Left renal cortex interstitium (tissue), 4 donors: ENCODE measurements around the gene MAP2K5. TPM values are rescaled to one million over a fixed set of nuclear protein-coding genes. Genes with fewer than 3 reads are reported as not detected.

Experiments used
- DNase-seq, 4 donors: peaks; one replicate each; pipeline ENCODE4 v3.0.0-alpha.2; 2013; ENCODE audit warnings: low read depth in 4 of 4, low spot score in 2 of 4, missing footprints in 1 of 4
- polyA plus RNA-seq, 4 donors: library from polyadenylated mRNA; unstranded; fragments of 120-200 nt; gene quantifications; one replicate each; pipeline ENCODE4 v1.2.1, GENCODE V29; 2013; ENCODE audit not compliant: insufficient read length in 4 of 4

The MAP2K5 gene
- polyA plus RNA-seq, 4 donors: 18.0 to 22.6 (median 20.6) TPM

DNA sequence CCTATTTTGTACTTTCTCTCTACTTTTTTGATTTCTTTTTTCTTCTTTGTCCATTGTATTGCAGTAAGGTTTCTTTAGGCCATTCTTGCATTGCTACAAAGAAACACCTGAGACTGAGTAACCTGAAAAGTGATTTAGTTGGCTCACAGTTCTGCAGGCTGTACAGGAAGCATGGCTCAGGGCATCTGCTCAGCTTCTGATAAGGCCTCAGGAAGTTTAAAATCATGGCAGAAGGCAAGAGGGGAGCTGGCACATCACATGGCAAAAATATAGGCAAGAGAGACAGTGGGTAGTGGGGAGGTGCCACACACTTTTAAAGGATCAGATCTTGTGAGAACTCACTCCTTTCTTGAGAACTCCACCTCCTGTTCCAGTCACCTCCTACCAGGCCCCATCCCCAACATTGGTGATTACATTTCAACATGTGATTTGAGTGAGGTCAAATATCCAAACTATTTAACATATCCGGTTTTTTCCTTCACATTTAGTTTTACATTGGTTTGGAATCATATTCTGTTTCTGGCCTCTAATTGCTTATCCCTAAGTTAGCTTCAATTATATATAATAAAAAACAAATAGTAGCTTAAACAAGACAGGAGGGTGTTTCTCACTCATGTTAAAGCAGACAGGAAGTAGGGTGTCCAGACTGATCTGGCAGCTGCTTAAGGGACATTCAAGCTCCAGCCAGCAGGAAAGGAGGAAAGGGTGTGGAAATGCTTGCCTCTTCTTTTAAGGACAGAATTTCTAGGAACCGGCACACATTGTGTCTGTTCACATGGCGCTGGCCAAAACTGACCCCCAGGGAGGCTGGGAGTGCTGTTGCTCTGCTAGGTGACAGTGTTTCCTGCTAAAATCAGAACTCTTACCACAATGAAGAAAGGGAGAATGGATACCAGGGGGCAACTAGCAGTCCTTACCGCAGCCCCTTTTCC is 254.0 kb downstream of the MAP2K5 start:
- no peak for DNase-seq

DNA sequence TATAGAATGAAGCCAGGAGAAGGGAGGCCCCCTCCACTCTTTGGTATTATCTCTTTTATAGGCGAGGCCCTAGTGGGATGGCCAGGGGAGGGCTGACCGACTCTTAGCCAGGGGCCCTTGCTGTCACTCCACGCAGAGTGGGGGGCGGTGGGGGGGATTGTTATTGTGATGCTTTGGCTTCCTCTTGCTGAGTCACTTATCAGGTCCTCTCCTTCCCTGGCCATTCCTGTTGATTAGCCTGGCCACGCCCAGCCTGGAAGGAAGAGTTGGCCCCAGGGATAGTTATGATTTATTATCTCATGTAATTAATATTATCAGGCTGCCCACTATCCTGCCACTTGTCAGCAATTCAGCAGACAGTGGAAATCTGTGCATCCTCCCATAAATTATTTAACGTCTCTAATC is 257.3 kb downstream of the MAP2K5 start:
- DNase-seq: no peak

DNA sequence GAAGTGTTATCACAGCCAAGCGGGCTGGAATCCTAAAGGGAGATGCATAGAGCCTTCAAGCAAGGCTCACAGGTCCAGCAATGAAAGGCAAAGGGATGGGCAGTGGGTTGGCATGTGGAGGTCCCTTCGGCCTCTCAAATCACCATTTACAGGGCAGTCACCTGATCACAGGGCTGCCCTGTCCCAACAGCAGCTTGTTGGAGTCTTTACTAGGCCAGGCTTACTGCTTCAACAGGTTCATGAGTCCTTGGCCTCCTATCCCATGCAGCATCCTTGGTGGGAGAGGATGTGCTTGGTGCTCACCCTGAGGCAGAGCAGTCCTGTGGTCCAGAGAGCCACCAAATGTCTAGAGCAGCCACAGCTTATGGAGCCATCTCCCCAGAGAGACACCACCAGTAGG is 258.6 kb downstream of the MAP2K5 start:
- DNase-seq: no peak

DNA sequence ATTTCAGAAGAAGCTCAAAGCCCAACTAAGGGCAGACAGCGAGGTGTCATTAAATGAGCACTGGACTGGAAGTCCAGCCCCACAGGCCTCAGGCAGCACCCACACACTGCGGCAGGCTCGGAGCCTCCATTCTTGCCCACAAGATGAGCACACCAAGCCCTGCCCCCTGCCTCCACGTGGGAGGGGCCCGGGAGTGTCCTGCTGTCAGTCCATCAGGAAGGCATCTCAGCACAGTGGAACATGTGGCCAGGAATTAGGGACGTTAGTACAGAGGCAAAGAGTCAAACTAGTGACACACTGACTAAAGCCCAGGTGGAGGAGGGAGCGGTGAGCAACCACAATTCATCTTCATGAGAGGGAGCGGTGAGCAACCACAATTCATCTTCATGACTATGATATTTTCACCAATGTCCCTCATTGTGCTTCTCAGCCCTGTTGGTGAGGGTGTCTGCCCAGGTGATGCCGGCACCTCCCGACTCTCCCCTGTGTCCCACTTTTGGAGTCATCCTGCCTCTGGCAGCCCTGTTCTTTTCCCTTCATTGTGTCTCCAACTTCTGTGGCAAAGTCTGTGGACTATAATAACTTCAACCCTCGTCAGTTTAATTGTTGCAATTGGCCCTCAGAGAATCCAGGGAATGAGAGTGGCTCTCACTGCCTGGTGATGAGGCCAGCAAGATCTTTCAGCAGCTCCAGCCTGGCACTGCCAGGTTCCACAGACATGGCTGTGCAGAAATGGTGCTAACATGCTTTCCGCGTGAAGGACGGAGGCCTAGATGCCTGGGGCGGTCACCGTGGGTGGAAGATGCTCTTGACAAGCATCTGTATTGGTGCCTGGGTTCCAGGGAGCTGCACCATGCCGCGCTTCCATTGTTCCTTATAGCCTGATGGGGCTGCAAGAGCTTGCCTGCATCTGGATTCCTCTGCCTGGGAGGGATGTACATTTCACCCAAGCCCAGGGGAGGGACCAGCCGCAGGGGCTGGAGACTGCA is 259.7 kb downstream of the MAP2K5 start:
- no peak for DNase-seq

DNA sequence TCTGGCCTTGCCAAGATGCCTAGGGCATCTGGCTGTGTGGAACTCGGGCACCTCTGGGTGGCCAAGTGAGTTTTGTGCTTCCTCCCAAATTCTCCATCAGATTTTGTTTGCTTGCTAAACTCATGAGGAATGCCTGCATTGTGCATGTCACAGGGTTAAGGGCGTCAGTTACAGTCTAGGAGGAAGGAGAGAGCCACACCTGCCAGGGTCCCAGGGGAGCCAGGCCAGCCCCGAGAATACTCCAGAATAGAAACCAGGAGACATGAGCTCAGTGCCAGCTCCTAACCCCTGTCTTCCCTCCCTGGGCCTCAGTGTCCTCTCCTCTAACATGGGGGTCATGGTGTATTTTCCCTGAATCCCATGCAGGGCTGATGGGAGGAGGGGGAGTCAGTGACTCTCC is 260.8 kb downstream of the MAP2K5 start:
- DNase-seq: no peak

DNA sequence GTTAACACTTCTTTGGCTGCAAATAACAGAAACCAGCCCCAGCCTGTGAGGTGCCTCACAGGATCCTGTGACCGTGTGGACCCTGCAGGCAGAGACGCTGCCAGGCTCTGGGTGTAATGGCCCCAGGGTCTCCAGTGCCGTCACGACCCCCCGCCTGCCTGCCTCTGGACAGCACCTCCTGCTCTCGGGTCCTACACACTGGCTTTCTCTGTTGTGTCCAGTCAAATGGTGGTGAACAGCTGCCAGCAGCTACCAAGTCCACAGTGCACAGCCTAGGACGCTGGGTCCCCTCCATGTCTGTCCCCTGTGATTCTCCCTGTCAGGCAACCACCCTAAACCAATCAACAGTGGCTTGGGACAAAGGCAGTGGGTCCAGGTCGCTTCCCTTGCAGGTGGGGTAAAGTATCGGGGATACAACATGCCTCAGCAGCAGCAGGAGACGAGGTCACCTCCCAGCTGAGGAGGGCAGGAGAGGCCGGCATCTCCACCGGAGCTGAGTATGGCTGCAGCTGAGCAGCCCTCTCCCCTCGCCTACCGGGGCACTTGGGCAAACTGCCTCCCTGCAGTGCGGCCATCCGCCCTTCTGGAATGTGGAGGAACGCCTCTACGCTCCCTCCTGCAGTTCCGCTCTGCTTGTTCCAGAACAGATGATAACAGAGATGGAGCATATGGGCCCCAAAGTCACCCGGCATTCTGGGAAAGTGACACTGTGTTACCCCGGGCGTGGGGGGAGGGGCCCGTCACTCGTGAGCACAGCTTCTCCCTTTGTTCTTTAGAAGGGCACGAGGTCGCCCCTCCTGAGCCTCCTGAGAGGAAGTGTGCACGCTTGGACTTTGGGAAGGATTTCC is 261.7 kb downstream of the MAP2K5 start:
- no peak for DNase-seq

DNA sequence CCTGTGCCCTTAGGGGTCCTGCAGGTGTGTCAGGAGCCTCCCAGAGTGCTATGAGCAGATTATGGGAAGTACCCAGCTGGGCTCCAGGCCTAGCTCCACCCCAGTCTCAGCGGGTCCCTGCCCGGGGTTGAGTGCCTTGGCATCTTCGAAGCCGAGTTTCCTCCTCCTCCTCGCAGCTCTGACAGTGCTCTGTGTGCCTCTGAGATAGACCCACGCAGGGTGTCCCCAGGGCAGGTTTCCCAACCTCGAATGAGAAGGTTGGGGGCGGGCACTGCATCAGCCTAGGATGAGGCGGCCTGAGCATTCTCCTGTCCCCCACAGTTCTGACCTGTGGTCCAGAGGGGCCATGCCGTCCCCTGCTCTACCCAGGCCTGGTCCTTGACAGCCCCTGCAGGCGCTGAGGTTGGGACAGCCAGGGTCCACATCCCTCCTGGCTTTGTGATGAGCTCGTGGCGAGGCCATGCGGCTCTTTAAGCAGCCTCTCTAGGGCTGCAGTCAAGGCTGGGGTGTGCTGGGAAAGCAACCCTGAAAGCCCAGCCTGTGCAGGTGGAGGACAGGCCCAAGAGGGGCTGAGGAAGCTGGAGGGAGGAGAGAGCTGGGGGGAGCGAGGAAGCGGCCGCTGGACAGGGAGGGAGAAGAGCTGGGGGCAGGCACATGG is 262.6 kb downstream of the MAP2K5 start:
- no peak for DNase-seq

DNA sequence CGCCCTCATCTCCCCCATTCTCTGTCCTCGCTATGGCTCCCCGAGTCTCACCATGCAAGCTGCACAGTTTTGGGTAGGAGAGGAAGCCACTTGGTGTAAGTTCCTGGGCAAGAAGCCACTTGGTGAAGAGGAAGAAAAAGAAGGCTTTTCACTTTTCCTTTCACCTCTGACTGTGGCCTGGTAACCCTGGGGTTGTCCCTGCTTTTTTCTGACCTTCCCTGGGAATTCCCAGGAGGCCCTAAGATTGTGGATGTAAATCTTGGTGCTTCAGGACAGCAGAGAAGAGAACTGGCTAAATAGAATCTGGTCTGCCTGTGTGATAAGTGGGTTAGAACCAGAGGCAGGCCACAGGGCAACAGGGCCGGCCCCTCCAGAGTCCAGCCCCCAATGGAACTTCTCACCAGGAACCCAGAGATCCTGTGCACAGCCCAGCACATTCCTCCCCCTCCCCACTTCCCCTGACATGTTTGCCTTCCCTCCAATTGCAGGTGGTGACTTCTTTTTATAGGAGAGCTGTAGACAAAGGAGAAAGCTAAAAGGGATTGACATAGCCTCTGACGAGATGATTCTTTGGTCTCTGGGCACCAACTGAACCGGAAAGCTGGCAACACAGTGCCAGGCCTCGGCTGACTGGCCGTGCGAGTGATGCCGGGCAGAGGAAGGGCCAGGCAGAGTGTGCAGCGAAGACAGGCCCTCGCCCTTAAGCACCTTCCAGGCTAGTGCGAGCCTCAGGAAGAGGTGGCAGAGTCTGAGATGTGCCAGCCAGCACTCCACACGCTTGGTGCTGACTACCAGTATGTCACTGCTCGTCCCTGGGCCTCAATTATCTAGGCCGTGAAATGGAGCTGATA is 263.4 kb downstream of the MAP2K5 start:
- no peak for DNase-seq

DNA sequence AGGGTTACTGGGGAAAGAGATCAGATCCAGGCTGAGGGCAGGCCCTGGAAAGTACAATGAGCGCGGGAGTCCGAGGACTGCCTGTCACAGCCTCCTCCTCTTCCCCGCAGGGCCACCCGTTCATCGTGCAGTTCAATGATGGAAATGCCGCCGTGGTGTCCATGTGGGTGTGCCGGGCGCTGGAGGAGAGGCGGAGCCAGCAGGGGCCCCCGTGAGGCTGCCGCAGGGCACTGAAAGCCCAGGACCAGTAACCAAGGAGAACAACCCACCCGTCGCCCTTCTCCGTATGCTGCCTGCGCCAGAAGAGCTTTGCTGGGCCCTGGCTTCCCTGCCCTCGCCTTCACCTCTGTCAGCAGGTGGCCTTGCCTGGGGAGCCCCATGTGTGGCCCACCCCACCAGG is 264.0 kb downstream of the MAP2K5 start:
- no peak for DNase-seq

DNA sequence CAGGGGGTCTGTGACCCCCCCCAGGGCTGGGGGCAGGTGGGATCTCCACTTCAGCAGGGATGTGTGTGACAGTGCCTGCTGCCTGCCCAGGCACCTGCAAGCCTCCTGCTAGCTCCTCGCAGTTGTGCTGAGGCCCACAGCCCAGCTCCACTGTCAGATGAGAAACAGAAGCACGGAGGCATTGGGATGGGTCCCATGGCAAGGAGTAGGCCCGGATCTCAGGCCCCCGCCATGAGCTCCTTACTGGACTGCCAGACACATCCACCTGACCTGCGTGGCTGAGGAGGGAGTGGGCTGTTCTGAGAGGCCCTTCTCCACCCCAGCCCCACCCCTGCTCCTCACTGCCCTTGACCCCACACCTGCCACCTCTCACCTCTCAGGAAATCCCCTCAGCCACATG is 264.6 kb downstream of the MAP2K5 start:
- no peak for DNase-seq

DNA sequence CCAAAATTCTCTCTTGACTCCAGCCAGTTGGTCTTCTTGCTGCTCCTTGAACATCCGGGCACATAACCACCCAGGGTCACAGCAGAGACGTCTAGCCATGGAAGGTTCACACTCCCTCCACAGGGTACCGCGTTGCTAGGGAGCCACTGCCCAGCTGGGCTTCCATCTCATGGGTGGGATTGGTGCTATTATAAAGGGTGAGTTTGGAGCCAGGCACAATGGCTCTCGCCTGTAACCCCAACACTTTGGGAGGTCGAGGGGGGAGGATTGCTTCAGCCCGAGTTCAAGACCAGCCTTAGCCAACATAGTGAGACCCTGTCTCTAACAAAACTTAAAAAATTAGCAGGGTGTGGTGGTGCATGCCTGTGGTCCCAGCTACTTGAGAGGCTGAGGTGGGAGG is 265.3 kb downstream of the MAP2K5 start:
- no peak for DNase-seq

DNA sequence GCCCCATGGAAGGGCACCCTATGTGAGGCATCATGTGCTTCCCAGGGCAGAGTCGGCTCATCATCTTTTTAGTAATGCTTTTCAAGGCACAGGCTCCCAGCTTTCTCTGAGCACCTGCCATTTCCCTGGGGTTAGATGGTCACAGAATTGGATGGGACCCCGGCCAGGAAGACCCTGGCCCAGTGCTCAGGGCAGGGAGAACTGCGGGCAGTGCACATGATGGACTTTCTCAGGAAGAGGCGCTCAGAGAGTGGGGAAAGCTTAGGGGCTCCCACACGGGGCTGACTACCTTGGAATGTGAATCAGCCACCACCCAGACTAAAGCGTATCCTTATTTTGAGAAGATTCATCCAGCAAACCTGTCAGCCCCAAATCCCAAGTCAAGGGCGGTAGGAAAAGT is 266.3 kb downstream of the MAP2K5 start:
- no peak for DNase-seq

DNA sequence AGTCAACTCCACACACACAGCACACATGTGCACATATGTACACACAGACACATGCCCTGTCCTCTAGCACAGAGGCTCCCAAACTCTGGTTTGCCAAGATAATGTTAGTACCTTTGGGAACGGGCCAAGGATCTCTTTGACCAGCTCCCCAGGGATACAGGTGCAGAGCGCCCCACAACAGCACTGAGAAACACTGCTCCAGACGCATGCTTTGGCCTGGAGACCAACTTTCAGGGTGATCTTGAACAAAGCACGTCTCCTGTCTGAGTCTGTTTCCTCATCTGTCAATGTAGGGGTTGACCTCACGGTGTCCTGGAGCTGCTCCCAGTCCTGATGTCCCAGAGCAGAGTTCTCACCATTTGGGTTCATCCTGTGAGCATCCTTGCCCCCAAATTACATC is 266.9 kb downstream of the MAP2K5 start:
- no peak for DNase-seq

DNA sequence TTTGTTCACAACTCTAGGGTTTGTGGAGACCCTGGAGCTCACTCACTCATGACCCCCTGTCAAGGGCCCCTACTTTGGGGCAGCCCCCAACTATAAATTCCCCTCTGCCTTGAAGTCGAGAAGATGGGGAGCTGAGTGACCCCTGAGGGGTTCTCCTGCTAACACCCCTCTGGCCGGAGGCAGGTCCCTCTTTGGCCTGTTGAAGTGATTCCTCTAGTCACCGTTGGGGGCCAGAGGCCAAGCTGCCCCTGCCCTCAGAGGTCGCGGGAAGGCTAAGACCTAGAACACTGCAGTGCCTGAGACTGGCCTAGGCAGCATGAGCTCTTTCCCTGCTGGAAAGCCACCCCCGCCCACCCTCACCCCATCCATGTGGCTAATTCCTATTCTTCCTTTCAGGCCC is 267.4 kb downstream of the MAP2K5 start:
- no peak for DNase-seq

DNA sequence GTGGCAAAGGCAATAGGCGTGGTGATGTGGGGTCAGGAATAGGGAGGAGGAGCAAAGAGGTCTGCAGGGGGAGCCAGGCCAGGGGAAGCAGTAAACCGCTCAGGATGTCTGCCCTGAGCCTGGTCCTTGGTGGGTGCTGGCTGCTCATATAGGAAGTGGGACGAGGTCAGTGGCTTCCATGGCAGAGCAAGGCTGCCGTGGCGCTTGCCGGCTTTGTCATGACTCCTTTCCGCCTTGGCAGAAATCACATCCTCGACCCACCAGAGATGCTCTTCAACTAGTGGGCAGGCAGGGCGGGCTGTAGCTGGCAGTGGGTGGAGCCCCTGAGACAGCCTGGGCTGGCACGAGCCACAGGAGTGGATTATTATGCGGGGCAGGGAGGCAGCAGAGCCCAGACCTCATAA is 269.7 kb downstream of the MAP2K5 start:
- no peak for DNase-seq

DNA sequence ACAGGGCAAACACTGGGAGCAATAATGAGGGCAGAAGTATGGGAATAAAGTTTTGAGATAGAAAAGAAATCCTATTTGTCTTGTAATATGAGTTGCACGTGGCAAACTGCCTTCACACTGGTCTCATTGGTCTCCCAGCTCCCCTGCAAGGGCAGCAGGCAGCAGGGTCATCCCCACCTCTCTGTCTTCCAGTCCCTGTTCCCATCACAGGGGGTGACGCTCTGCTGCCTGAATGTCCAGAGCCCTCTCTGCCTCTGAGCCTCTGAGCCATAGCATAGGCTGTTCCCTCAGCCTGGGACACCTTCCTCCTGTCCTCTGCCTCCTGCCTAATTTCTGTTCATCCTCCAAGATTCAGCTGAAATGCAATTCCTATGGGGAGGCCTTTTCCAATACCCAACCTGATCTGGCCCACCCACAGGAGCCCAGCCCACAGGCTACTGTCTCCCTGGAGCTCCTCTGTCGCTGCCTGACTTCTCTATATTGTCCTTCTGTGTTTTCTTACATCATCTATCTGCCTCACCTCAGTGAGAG is 270.7 kb downstream of the MAP2K5 start:
- no peak for DNase-seq

DNA sequence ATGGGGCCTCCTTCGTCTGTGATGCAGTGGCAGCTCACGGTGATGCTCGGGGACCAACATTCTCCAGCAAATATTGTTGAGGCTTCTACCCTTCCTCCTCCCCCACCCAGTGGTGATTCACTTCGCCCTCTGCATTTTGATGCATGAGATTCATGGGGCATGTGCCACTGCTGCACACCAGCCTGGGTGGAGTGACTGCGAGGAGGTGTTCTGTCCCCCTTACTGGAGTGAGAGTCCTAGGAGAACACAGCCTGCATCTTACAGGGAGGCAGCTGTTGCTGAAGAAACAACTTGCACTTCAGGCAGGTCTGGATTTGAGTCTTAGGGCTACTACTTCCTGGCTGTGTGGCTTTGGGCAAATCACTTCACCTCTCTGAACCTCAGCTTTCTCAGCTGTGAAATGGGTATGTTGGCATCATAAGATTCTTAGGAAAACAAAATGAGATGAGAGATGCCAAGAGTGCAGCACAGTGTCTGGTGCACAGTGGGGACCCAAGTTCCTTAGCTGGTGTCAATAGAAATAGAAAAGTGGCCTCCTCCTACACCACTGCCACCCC is 272.6 kb downstream of the MAP2K5 start:
- no peak for DNase-seq

DNA sequence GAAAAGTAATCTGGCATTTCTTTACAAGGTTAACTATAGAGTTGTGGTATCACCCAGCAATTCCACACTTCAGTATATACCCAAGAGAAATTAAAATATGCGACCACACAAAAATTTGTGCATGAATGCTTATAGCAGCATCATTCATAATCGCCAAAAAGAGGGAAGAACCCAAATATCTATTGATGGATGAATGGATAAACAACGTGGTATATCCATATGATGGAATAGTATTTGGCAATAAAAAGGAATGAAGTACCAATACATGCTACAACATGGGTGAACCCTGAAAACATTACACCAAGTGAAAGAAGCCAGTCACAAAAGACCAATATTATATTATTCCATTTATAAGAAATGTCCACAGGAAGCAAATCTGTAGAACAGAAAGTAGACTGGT is 274.2 kb downstream of the MAP2K5 start:
- no peak for DNase-seq

DNA sequence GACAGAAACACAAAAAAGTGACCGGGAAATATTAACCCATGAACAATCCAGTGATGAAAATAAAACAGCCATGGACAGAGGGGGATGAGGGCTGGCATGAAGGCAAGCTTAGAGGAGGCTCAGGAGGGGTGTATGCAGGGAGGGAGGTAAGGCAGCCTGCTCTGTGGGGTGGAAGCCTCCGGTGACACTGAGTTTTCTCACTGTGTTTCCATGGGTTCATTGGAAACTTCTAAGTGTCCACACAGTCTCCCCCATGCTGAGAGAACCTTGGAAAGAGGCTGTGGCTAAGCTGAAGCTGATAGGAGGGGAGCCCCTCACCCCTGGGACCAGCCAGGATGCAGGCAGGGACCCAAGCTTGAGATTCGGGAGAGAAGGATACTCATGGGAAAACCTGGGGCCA is 276.0 kb downstream of the MAP2K5 start:
- DNase-seq: no peak
